Stomach smooth muscle (tissue), 2 donors: Measurements from ENCODE around the gene KRABD2.

Experiments
- H3K27ac ChIP-seq: one replicate; pipeline ENCODE4 v1.7.0; 2013; ENCODE audit warnings: mild to moderate bottlenecking, low read length, inconsistent platforms
- H3K27me3 ChIP-seq, 2 donors: one replicate each; pipeline ENCODE4 v1.7.0; 2013; ENCODE audit warnings: low read length in 2 of 2; ENCODE audit not compliant: insufficient read depth in 2 of 2, control insufficient read depth in 1 of 2
- H3K36me3 ChIP-seq, 2 donors: one replicate each; pipeline ENCODE4 v1.7.0; 2013; ENCODE audit warnings: low read length in 2 of 2; ENCODE audit not compliant: control insufficient read depth in 2 of 2, insufficient read depth in 2 of 2
- H3K4me1 ChIP-seq: one replicate; pipeline ENCODE4 v1.7.0; 2013; ENCODE audit warnings: low read length; ENCODE audit not compliant: control insufficient read depth, insufficient read depth
- H3K4me3 ChIP-seq, 2 donors: one replicate each; pipeline ENCODE4 v1.7.0; 2013; ENCODE audit warnings: low read length in 2 of 2
- H3K9ac ChIP-seq, 2 donors: one replicate each; pipeline ENCODE4 v1.7.0; 2013; ENCODE audit warnings: low read length in 2 of 2, mild to moderate bottlenecking in 1 of 2
- H3K9me3 ChIP-seq, 2 donors: one replicate each; pipeline ENCODE4 v1.7.0; 2013; ENCODE audit warnings: low read length in 2 of 2; ENCODE audit not compliant: control insufficient read depth in 2 of 2
- donor health status: healthy.
- donor health status: Pancreatic carcinoma.

KRABD2 gene

DNA sequence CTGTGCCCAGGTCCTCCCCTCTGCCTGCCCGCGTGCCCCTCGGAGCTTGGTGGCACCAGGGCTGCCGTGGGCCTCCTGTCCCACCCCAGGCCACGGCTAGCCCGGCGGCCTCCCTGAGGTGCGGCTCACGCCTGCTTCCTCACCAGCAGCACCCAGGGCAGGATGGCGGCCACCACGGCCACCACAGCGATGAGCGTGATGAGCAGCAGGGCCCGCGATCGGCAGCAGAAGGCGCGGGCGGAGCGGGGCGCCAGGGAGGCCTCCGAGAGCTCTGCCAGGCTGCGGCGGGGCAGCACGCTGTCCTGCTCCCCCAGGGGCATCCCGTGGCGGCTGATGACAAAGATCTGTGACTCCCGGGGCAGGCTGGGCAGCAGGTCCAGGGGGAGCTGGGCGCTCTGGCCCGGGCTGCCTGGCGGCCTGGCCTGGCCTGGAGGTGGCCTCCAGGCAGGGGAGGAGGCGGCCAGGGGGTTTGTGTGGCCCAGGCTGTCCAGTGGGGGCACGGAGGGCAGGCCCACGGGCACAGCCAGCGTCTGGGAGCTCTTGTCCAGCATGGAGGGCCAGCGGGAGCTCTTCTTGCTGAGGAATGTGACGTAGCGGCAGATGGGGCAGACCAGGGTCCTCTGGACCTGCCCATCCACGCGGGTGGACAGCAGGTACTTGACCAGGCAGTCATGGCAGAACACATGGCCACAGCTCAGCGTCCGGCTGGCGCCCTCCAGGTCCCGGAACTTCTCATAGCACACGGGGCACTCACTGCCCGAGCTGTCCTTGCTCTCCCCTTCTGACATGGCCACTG, 16.4 kb upstream of the KRABD2 start:
- no peak overlapping the region for H3K4me3 ChIP-seq
- no peak overlapping the region for H3K27ac ChIP-seq
- H3K36me3 ChIP-seq, result no peaks in the 10 kb centered on the region
- H3K9me3 ChIP-seq, result no peaks in the 10 kb centered on the region
- peaks cover 23 to 25% of the 10 kb centered on the region in 2 donors for H3K27me3 ChIP-seq
- H3K4me1 ChIP-seq, result no peaks in the 10 kb centered on the region
- H3K9ac ChIP-seq, result no peak overlapping the region

DNA sequence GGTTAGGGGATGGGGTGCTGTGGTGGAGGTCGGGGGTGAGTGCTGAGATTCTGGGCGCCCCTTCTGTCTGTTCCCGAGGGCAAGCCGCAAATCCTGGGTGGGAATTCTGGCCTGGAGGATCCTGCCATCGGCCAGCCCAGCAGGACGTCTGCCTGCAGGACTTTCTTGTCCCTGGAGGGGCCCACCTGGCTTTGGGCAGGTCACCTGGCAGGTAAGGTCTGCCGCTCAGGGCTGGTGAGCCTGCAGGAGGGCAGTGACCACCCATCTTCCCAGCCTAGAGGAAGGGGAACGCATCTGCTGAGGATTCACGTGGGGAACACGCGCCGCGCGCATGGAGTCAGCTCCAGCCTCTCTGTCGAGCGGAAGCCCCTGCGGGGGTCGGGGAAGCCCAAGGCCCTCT, 15.8 kb upstream of the KRABD2 start:
- Histone ChIP-seq H3K4me1 (no peaks in the 10 kb centered on the region), H3K27me3 (peaks cover 17 to 19% of the 10 kb centered on the region in 2 donors), H3K4me3 (no peak overlapping the region), H3K27ac (no peak overlapping the region), H3K9ac (no peak overlapping the region), H3K9me3 (no peaks in the 10 kb centered on the region), H3K36me3 (no peaks in the 10 kb centered on the region)

DNA sequence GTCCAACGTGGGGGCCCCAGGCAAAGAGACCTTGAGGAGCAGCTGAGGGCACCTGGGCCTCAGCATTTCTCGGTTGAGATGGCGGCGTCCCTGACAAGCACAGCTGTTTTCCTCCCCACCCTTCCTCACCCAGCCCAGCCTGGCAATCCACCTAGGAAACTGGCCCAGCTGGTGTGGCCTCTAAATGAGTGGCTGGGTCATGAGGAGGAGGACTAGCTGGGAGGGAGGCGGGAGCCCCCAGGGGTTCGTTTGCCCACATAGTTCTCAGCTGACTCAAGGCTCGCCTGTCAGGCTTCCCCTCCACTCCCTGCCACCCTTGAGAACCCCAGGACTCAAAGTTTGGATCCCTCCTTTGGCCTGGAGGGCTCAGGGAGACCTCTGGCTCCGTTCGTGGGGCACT, 15.2 kb upstream of the KRABD2 start:
- Histone ChIP-seq H3K4me3 (no peak overlapping the region), H3K9me3 (no peaks in the 10 kb centered on the region)

DNA sequence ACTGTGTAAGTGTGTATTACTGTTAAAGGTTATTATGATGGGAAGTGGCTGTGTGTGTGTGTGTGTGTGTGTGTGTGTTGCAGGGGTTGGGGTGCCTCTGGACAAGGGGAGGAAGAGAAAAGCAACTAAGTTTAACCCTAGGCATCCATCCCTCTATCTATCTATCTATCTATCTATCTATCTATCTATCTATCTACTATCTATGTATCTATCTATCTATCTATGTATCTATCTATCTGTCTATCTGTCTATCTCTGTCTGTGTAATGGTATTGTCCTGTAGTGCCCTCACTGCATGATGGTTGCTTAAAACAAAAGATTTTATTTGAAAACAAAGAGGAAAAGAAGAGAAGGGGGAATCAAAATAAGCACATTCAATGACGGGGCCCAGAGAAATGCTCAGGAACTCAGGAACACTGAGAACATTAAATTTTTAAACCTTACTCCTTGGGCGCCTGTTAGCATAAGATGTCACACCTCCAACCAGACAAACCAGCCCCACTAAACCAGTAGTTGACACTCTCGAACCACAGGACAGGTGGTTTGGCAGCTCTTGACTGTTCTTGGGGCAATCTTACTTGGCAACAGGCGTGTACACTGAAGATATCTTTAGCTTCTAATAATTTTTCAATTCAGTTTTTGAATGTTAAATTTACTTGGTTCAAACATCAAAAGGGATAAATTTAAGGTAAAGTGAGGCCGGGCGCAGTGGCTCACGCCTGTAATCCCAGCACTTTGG, 11.6 kb upstream of the KRABD2 start:
- peaks cover 1 to 2% of the 10 kb centered on the region in 2 donors for H3K27me3 ChIP-seq
- H3K9me3 ChIP-seq, result no peaks in the 10 kb centered on the region
- H3K4me3 ChIP-seq, result no peak overlapping the region
- H3K27ac ChIP-seq, result no peak overlapping the region
- peaks cover 11% of the 10 kb centered on the region for H3K4me1 ChIP-seq
- no peak overlapping the region for H3K9ac ChIP-seq
- no peaks in the 10 kb centered on the region for H3K36me3 ChIP-seq

More for the DNA sequence above, 15.2 kb upstream of the KRABD2 start:
- H3K27me3 ChIP-seq, result peaks cover 14 to 17% of the 10 kb centered on the region in 2 donors
- H3K9ac ChIP-seq, result no peak overlapping the region
- H3K36me3 ChIP-seq, result no peaks in the 10 kb centered on the region
- no peak overlapping the region for H3K27ac ChIP-seq
- no peaks in the 10 kb centered on the region for H3K4me1 ChIP-seq

DNA sequence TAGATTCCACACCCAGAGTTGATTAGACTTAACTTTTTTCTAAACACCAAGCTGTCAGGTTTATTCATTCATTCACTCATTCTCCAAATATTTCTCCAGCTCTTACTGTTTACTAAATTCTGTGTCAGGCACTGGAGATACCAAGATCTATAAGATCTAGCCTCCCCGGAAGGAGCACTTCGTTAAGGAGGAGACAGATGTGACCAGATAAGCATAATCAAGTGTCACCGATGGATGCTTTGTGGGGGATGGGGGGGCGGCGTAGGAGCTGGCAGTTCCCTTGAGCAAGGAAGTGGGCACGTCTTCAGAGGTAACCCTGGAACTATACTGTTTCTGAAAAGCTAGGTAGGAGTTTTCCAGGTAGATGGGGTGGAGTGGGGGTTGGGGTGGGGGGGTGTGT, 10.3 kb upstream of the KRABD2 start:
- H3K9ac ChIP-seq, result no peak overlapping the region
- no peaks in the 10 kb centered on the region for H3K36me3 ChIP-seq
- H3K27me3 ChIP-seq, result no peaks in the 10 kb centered on the region
- H3K4me3 ChIP-seq, result no peak overlapping the region
- H3K4me1 ChIP-seq, result peaks cover 15% of the 10 kb centered on the region
- no peak overlapping the region for H3K27ac ChIP-seq
- no peaks in the 10 kb centered on the region for H3K9me3 ChIP-seq

DNA sequence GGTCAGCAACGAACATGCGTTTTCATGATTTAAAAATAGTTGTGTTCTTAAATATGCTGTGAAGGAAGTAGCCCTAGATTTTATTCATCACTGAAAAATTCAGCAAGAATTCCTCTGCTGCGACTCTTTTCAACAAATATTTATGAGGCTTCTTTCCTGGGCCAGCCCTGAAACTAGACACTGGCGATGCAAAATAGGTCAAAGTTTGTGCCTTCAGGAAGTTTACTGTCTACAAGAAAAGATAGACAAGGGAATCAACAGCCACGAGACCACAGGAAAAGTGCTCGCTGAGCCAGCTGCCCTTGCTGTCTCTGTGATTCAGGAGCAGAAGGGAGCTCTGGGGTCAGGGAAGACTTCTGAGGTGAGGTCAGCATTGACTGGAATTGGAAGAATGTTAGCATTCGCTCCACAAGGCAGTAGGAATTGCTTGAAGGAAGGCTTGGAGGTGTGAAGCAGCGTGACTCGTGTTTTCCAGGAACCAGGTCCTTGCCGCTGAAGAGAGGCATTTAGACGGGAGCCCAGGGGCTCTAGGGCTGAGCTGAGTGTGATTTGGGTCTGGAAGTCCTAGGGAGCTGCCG, 8.4 kb upstream of the KRABD2 start:
- Histone ChIP-seq H3K4me1 (peaks cover 29% of the 10 kb centered on the region), H3K27ac (no peak overlapping the region), H3K9me3 (no peaks in the 10 kb centered on the region), H3K36me3 (peaks cover 9 to 15% of the 10 kb centered on the region in 2 donors), H3K9ac (no peak overlapping the region), H3K27me3 (no peaks in the 10 kb centered on the region), H3K4me3 (no peak overlapping the region)

DNA sequence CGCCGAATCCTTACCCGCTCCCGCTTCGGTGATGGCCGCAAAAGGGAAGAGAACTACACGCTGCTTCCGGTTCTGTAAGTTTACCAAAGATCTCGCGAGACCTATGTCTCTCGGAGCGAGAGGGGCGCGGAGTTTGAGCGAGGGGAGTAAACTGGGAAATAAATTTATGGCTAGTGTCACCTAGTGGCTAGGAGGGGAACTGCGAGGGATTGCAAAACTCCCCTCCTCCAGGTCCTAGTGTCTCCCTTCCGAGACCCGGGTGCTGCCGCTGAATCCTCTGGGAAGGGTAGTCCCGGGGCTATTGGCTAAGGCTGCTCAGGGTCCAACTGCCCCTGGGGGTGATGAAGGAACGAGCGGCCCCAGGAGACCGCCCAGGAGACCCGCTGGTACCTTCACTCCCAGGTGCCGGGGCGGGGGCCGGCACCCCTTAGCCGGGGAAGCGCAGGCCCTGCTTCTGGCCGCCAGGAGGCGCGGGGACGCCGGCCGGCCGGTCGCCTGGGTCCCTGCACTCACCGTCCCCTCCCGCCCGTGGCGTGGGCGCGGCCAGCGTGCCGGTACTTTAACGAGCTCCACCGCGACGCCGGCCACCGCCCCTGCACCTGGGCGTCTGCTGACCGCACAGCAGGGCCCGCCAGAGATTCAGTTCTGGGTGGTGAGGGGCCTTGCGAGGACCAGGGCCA, 6.8 kb upstream of the KRABD2 start, which contains the start of gene RPL26:
Gene RPL26 (minus strand): TSS at position 51 of the 680 bp plus-strand sequence. CDS start 883 bp downstream, outside the sequence.
- H3K4me1 ChIP-seq, result peaks cover 29% of the 10 kb centered on the region
- H3K27ac ChIP-seq, result peak within 1 kb of the TSS; percentile 41

DNA sequence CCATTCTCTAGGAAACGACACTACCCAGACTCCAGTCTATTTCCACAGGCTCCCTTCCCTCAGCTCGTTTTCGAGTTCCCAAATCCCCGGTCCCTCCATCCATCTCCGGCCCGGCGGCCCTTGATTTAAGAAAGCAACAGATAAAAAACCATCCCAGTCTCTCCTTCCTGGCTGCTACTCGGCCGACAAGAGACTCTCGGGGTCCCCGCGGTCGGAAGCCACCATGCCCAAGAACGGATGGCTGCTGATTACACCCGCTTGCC, 6.3 kb upstream of the KRABD2 start:
- Histone ChIP-seq H3K4me3 (peak overlapping the region; percentile 93 to 99), H3K27ac (no peak overlapping the region), H3K9ac (peak overlapping the region; percentile 84 to 93), H3K4me1 (peaks cover 29% of the 10 kb centered on the region), H3K9me3 (no peaks in the 10 kb centered on the region), H3K36me3 (peaks cover 25 to 29% of the 10 kb centered on the region in 2 donors), H3K27me3 (no peaks in the 10 kb centered on the region)

More for the DNA sequence above, 6.8 kb upstream of the KRABD2 start, which contains the start of gene RPL26:
- Histone ChIP-seq H3K4me3 (peak within 1 kb of the TSS; percentile 93 to 99), H3K9ac (peak within 1 kb of the TSS; percentile 84 to 93), H3K27me3 (no peaks in the 10 kb centered on the region), H3K9me3 (no peaks in the 10 kb centered on the region), H3K36me3 (peaks cover 23 to 29% of the 10 kb centered on the region in 2 donors)

DNA sequence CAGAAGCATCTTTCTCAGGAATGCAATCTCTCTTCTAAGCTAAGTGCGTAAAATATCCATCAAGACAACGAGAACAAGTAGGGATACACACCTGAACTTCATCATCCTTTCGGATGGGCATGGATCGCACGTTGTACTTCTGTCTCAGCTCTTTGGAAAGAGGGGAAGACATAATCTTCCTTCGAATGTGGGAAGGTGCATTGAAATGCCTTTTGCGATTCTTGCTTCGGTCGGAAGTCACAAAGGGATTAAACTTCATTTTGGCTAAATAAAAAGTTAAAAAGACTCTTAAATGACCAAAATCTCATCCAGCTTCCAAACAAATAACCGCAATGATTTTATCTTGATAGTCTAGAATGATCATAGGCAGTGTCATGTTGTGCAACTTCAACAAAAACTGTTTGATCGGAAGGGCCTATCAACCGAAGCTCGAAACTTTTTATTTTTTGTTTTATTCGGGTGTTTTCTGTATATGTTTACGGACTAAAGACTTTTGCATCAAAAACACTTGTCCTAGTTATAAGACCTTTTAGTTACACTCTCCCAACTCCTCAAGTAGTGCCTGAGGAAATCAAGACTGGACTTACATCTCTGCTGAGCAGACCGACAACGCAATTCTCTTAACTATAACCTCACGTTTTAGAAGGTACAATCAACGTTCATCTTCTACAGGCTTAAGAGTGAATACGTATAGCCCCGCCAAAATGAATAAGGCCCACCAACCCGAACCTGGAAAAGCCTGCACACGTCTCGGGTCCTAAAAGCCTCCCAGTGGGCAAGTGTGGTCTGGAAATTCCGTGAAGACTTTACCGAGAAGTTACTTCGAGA, 5.8 kb upstream of the KRABD2 start:
- H3K9ac ChIP-seq, result peak overlapping the region; percentile 84 to 93
- no peaks in the 10 kb centered on the region for H3K9me3 ChIP-seq
- peaks cover 29% of the 10 kb centered on the region for H3K4me1 ChIP-seq
- no peak overlapping the region for H3K27ac ChIP-seq
- H3K27me3 ChIP-seq, result no peaks in the 10 kb centered on the region
- H3K4me3 ChIP-seq, result peak overlapping the region; percentile 93 to 99
- peaks cover 25 to 32% of the 10 kb centered on the region in 2 donors for H3K36me3 ChIP-seq

DNA sequence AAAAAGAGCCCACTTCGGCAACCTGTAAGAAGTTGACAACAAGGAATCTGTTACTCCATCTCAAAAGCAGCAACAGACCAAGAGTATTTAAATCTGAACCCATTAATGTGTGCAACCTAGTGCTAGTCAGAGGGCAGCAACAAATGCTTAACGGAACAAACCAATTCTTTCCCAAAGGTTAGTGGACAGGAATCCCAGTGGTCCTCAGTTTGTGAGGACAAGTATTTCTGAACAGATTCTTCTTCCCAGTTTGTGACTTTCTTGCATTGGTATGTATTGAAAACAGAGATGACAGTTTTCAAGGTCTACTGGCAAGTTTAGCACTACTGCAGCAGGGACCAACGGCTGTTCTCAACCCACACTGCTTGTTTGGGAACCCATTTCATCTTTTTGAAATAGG, 3.5 kb upstream of the KRABD2 start:
- no peaks in the 10 kb centered on the region for H3K27me3 ChIP-seq
- no peaks in the 10 kb centered on the region for H3K9me3 ChIP-seq
- peaks cover 25 to 35% of the 10 kb centered on the region in 2 donors for H3K36me3 ChIP-seq
- H3K27ac ChIP-seq, result no peak overlapping the region
- H3K9ac ChIP-seq, result no peak overlapping the region
- peaks cover 46% of the 10 kb centered on the region for H3K4me1 ChIP-seq
- H3K4me3 ChIP-seq, result no peak overlapping the region
